ENCODE measurements around the gene ARL8B.

DNA sequence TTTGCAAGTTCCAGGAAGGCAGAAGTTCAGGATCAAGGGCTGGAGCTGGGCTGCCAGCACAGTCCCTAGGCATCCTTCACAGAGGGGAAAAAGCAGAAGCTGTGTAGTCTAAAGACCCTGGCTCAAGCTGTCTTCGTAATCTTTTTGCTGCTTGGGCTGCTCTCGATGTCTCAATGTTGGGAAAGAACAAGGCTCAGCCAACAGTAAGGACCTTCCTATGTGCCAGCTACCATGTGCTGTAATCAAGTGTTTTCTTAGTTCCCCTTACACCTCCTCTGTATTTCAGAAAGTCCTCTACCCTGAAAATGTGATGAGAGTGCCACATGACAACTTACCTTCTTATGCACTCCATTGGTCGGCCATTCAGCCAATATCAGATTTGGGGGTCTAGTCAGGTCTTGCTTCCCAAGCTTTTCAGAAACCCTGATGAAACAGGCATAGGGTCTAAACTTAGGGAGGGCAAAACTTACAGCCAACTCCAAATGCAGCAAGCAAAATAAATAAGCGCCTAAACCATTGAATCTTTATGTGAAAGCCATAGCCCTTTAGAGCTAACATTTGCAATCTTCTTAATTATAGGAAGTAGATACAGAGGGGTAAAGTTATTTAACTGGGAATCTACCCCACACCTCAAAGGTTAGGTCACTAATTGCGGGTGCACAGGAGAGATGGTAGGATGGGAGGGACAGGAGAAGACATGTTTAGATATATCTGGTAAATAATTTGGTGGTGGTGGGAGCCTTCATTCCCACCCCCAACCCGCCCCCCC, 64.2 kb downstream of the ARL8B start:
- TF ChIP-seq, protein P1, sequence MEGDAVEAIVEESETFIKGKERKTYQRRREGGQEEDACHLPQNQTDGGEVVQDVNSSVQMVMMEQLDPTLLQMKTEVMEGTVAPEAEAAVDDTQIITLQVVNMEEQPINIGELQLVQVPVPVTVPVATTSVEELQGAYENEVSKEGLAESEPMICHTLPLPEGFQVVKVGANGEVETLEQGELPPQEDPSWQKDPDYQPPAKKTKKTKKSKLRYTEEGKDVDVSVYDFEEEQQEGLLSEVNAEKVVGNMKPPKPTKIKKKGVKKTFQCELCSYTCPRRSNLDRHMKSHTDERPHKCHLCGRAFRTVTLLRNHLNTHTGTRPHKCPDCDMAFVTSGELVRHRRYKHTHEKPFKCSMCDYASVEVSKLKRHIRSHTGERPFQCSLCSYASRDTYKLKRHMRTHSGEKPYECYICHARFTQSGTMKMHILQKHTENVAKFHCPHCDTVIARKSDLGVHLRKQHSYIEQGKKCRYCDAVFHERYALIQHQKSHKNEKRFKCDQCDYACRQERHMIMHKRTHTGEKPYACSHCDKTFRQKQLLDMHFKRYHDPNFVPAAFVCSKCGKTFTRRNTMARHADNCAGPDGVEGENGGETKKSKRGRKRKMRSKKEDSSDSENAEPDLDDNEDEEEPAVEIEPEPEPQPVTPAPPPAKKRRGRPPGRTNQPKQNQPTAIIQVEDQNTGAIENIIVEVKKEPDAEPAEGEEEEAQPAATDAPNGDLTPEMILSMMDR (IDR thresholded peaks at IDR 0.05): no peak
- TF ChIP-seq EZH2phosphoT487 (IDR thresholded peaks at IDR 0.05) (no peak), EZH2 (IDR thresholded peaks at IDR 0.05) (no peak)
